WTC11 (cell line): ENCODE data around the gene FAM47E. TPM values are rescaled to one million over a fixed set of nuclear protein-coding genes. Genes with fewer than 3 reads are reported as not detected.

Experiments used
- ATAC-seq: fragments of 200-7000 bp; cut with Tn5 transposase; 2 replicates; pipeline ENCODE4 v1.10.0; 2021; ENCODE audit warnings: mild to moderate bottlenecking, moderate library complexity
- CTCF ChIA-PET: fragments of 300-600 bp; sonication (Branson Sonifier 250); formaldehyde crosslinking; loops from one replicate; lab custom pipeline; 2021; ENCODE audit warnings: antibody characterized with exemption; lab: Charles Lee
- POLR2A ChIA-PET: fragments of 350-600 bp; sonication (Branson Sonifier 250); formaldehyde crosslinking; loops from one replicate; lab custom pipeline; 2021; ENCODE audit warnings: antibody characterized with exemption; lab: Charles Lee
- DNase-seq: peaks from one replicate; pipeline ENCODE4 v3.0.0; 2021; ENCODE audit warnings: low spot score
- H3K27ac Mint-ChIP-seq: 2 replicates; pipeline ENCODE4 v1.8.0; 2021; ENCODE audit warnings: mixed read lengths
- H3K27me3 Mint-ChIP-seq: 2 replicates; pipeline ENCODE4 v1.8.0; 2021; ENCODE audit warnings: low read depth, mild to moderate bottlenecking, moderate library complexity, mixed read lengths
- H3K36me3 Mint-ChIP-seq: 2 replicates; pipeline ENCODE4 v1.8.0; 2021; ENCODE audit warnings: mixed read lengths
- H3K4me1 Mint-ChIP-seq: 2 replicates; pipeline ENCODE4 v1.8.0; 2022; ENCODE audit warnings: mixed read lengths
- H3K4me3 Mint-ChIP-seq: 2 replicates; pipeline ENCODE4 v1.8.0; 2021; ENCODE audit warnings: mild to moderate bottlenecking, moderate library complexity, mixed read lengths
- H3K9me3 Mint-ChIP-seq: 2 replicates; pipeline ENCODE4 v1.8.0; 2021; ENCODE audit warnings: mixed read lengths
- ARID4B ChIP-seq: sonication (generic); formaldehyde crosslinking; IDR thresholded peaks from 2 replicates; pipeline ENCODE4 v1.8.0; 2023; ENCODE audit warnings: missing genetic modification reagents, mild to moderate bottlenecking, borderline replicate concordance
- ATF1 ChIP-seq: sonication (generic); formaldehyde crosslinking; IDR thresholded peaks from 2 replicates; pipeline ENCODE4 v1.8.1; 2023; ENCODE audit warnings: mild to moderate bottlenecking, moderate library complexity, missing genetic modification reagents
- CDX4 ChIP-seq: fragments of 250-450 bp; sonication (Bioruptor Pico); IDR thresholded peaks from 2 replicates; pipeline ENCODE4 v1.9.0; 2021; ENCODE audit warnings: moderate library complexity, mild to moderate bottlenecking, inconsistent platforms, borderline replicate concordance
- E2F1 ChIP-seq: sonication (generic); formaldehyde crosslinking; IDR thresholded peaks from 2 replicates; pipeline ENCODE4 v1.8.0; 2022; ENCODE audit warnings: mild to moderate bottlenecking, missing genetic modification reagents
- E2F4 ChIP-seq: sonication (generic); formaldehyde crosslinking; IDR thresholded peaks from 2 replicates; pipeline ENCODE4 v1.8.1; 2022; ENCODE audit warnings: low read depth, mild to moderate bottlenecking, moderate library complexity, missing genetic modification reagents, borderline replicate concordance
- E2F5 ChIP-seq: sonication (generic); formaldehyde crosslinking; IDR thresholded peaks from 2 replicates; pipeline ENCODE4 v1.8.1; 2022; ENCODE audit warnings: mild to moderate bottlenecking, moderate library complexity, missing genetic modification reagents
- MLX ChIP-seq: sonication (generic); formaldehyde crosslinking; IDR thresholded peaks from 2 replicates; pipeline ENCODE4 v1.8.1; 2023; ENCODE audit warnings: mild to moderate bottlenecking, missing genetic modification reagents, moderate library complexity
- MXD4 ChIP-seq: fragments of 250-450 bp; sonication (Bioruptor Pico); IDR thresholded peaks from 2 replicates; pipeline ENCODE4 v1.8.0; 2021; ENCODE audit warnings: mild to moderate bottlenecking, moderate library complexity, borderline replicate concordance
- MYBL2 ChIP-seq: sonication (generic); formaldehyde crosslinking; IDR thresholded peaks from 2 replicates; pipeline ENCODE4 v1.8.1; 2023; ENCODE audit warnings: mild to moderate bottlenecking, moderate library complexity, missing genetic modification reagents
- PREB ChIP-seq: sonication (generic); formaldehyde crosslinking; IDR thresholded peaks from 2 replicates; pipeline ENCODE4 v1.8.1; 2022; ENCODE audit warnings: mild to moderate bottlenecking, missing genetic modification reagents, moderate library complexity, borderline replicate concordance
- PRRX2 ChIP-seq: fragments of 250-450 bp; sonication (Bioruptor Pico); IDR thresholded peaks from 2 replicates; pipeline ENCODE4 v1.8.0; 2021; ENCODE audit warnings: mild to moderate bottlenecking
- RELA ChIP-seq: sonication (generic); formaldehyde crosslinking; IDR thresholded peaks from 2 replicates; pipeline ENCODE4 v1.8.1; 2022; ENCODE audit warnings: missing genetic modification reagents, mild to moderate bottlenecking, borderline replicate concordance
- ZNF423 ChIP-seq: fragments of 250-450 bp; sonication (Bioruptor Pico); IDR thresholded peaks from 2 replicates; pipeline ENCODE4 v2.1.2; 2022; ENCODE audit warnings: mild to moderate bottlenecking, moderate library complexity
- ZNF425 ChIP-seq: fragments of 250-450 bp; sonication (Bioruptor Pico); conservative IDR thresholded peaks from 2 replicates; pipeline ENCODE4 v1.9.0; 2021; ENCODE audit warnings: mild to moderate bottlenecking
- total RNA-seq: library from RNA; stranded (reverse); gene quantifications from 3 replicates; pipeline ENCODE4 v1.2.3, GENCODE V29; 2021

Gene FAM47E
- total RNA-seq, 1 experiment from 2014 or later = 1.4 TPM

GRCh38 chr4:76209881-76210280 is 41.6 kb upstream of the FAM47E start (continued):
- TF ChIP-seq E2F5 (no peak), MXD4 (CRISPR knock-in tag) (no peak), ARID4B (no peak), ATF1 (CRISPR knock-in tag) (no peak)

GRCh38 chr4:76210452-76210851 is 41.1 kb upstream of the FAM47E start:
- H3K4me1 Mint-ChIP-seq = peaks cover 39% of the 10 kb centered on the region
- H3K27ac Mint-ChIP-seq = no peak overlapping the region
- H3K36me3 Mint-ChIP-seq = no peaks in the 10 kb centered on the region
- H3K4me3 Mint-ChIP-seq = no peak overlapping the region
- H3K9me3 Mint-ChIP-seq = no peaks in the 10 kb centered on the region
- DNase-seq (no peak), ATAC-seq (no peak)
- peaks cover 9% of the 10 kb centered on the region for H3K27me3 Mint-ChIP-seq
- CTCF ChIA-PET = no interaction called here
- POLR2A ChIA-PET = no interaction called here
- no peak for TF ChIP-seq PREB (CRISPR knock-in tag)
- TF ChIP-seq CDX4 = no peak
- TF ChIP-seq MXD4 (CRISPR knock-in tag) = no peak
- no peak for TF ChIP-seq MLX (CRISPR knock-in tag)
- TF ChIP-seq PRRX2 = no peak
- TF ChIP-seq MYBL2 = no peak

- CTCF ChIA-PET = interaction anchor here (1.2 to 1.6 kb wide), 3 partner anchors 13 to 32 kb away, joined by 3 to 9 read pairs (median 4); no protein-coding TSS in a partner anchor
- no peak for DNase-seq
- H3K27ac Mint-ChIP-seq = no peak overlapping the region
- peaks cover 48% of the 10 kb centered on the region for H3K4me1 Mint-ChIP-seq
- no peaks in the 10 kb centered on the region for H3K36me3 Mint-ChIP-seq
- POLR2A ChIA-PET = no interaction called here
- peak overlapping the region; percentile 91 for H3K4me3 Mint-ChIP-seq
- no peaks in the 10 kb centered on the region for H3K9me3 Mint-ChIP-seq
- no peak for ATAC-seq
- peaks cover 19% of the 10 kb centered on the region for H3K27me3 Mint-ChIP-seq
- TF ChIP-seq RELA (CRISPR knock-in tag) (no peak), CDX4 (no peak), E2F5 (no peak), ZNF425 (CRISPR knock-in tag) (no peak), E2F1 (CRISPR knock-in tag) (no peak), E2F4 (CRISPR knock-in tag) (no peak), ZNF423 (CRISPR knock-in tag) (no peak)
Observed at GRCh38 chr4:76211769-76212708, 39.5 kb upstream of the FAM47E start.
